BLaER1 treated with 17β-estradiol and CSF1 and Interleukin-3, amounts not matched to agents 10 nM and 100 nM (cell line): Measurements from ENCODE around the gene GALNT15.
A peak's percentile ranks its signal among the peaks of the same experiment; 100 is the strongest.

Source experiments
- H3K27ac ChIP-seq, 11 experiments: shearing (Covaris generic); formaldehyde crosslinking; 2 replicates each; pipeline ENCODE4 v1.8.1; 2022
- H3K27me3 ChIP-seq, 11 experiments: shearing (Covaris generic); formaldehyde crosslinking; 2 replicates each; pipeline ENCODE4 v1.8.1; 2022
- H3K36me3 ChIP-seq, 11 experiments: shearing (Covaris generic); formaldehyde crosslinking; 2 replicates each; pipeline ENCODE4 v1.8.1; 2022
- H3K4me1 ChIP-seq, 10 experiments: shearing (Covaris generic); formaldehyde crosslinking; 2 replicates each; pipeline ENCODE4 v1.8.1; 2022
- H3K4me2 ChIP-seq, 11 experiments: shearing (Covaris generic); formaldehyde crosslinking; 2 replicates each; pipeline ENCODE4 v1.8.1; 2022
- H3K4me3 ChIP-seq, 10 experiments: shearing (Covaris generic); formaldehyde crosslinking; 2 replicates each; pipeline ENCODE4 v1.8.1; 2022
- H3K9ac ChIP-seq, 11 experiments: shearing (Covaris generic); formaldehyde crosslinking; 2 replicates each; pipeline ENCODE4 v1.8.1; 2022
- H3K9me3 ChIP-seq, 11 experiments: shearing (Covaris generic); formaldehyde crosslinking; replicated peaks in 1 of 11; 2 replicates each; pipeline ENCODE4 v1.8.1; 2022
- H4K20me1 ChIP-seq, 11 experiments: shearing (Covaris generic); formaldehyde crosslinking; 2 replicates each; pipeline ENCODE4 v1.8.1; 2022
- Cebpa-rat ChIP-seq, 11 experiments: shearing (Covaris generic); IDR thresholded peaks; 2 replicates each; pipeline ENCODE4 v1.8.1; 2022

GALNT15 gene

DNA sequence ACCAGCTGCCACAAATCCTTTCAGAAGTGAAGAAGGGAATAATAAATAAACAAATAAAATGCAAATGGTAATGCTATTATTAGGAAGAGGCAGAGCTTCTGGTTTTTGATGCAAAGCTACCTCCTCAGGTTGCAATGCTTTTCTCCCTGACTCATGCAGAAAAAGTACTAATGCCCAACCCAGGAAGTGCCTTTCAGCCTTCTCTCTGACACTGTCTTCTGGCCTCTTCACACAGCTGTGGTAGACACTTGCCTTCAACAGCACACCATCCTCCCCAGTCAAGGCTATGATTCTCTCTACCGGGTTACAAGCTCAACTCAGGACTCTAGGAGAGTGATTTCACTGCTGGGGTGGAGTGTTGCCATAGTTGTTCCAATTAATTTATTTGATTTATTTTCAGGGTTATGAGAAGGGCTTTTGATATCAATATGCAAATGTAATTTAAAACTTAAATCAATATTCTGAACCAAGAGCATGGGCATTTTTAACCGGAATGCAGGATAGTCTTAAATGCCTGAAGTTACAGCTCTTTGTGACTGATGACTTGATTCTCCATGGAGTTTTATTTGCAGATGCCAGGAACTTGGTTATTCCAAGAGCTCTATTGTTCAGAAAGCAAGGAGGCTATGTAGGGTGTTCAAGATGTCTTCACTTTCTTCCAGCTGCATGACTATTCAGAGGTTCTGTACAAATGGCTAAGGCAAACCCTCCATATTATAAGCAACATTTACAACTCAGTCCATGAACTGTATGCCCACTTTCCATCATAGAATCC lies 27.1 kb upstream of the GALNT15 start:
- TF ChIP-seq Cebpa-rat (IDR thresholded peaks at IDR 0.05), result no peak
- H3K27ac ChIP-seq, result no peak overlapping the region
- no peaks in the 10 kb centered on the region for H3K36me3 ChIP-seq
- H3K4me3 ChIP-seq, result no peak overlapping the region
- no peaks in the 10 kb centered on the region for H3K27me3 ChIP-seq
- H3K9ac ChIP-seq, result no peak overlapping the region
- H3K4me1 ChIP-seq, result peaks cover 0 to 20% (median 0%) of the 10 kb centered on the region in 10 experiments; a peak in 1 of 20 replicates
- H3K9me3 ChIP-seq, result peaks cover 39 to 61% (median 49%) of the 10 kb centered on the region in 11 experiments
- H3K4me2 ChIP-seq, result no peak overlapping the region
- H4K20me1 ChIP-seq, result no peaks in the 10 kb centered on the region

DNA sequence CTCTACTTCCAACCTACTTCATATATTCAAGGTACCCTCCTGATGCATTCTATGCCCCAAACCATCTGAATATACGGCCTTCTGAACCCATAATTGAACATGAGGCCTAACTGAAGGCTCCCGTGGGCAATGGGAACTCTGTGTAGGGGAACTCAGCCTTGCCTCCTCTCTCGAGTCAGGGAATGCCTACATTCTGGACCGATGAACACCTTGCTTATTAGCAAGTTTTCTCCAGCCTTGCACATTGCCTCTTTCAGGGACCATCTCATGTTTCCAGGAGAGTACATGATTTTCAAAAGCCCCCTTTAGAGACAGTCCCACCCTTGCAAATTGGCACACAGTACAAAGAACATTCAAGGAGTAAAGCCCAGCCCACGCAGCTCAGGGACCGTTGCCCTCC lies 26.3 kb upstream of the GALNT15 start:
- Histone ChIP-seq H4K20me1 (no peaks in the 10 kb centered on the region), H3K4me3 (no peak overlapping the region), H3K36me3 (no peaks in the 10 kb centered on the region), H3K9ac (no peak overlapping the region), H3K4me2 (no peak overlapping the region), H3K27ac (no peak overlapping the region), H3K27me3 (no peaks in the 10 kb centered on the region), H3K4me1 (peaks cover 0 to 20% (median 0%) of the 10 kb centered on the region in 10 experiments; a peak in 1 of 20 replicates), H3K9me3 (peaks cover 39 to 61% (median 50%) of the 10 kb centered on the region in 11 experiments)
- no peak for TF ChIP-seq Cebpa-rat (IDR thresholded peaks at IDR 0.05)

DNA sequence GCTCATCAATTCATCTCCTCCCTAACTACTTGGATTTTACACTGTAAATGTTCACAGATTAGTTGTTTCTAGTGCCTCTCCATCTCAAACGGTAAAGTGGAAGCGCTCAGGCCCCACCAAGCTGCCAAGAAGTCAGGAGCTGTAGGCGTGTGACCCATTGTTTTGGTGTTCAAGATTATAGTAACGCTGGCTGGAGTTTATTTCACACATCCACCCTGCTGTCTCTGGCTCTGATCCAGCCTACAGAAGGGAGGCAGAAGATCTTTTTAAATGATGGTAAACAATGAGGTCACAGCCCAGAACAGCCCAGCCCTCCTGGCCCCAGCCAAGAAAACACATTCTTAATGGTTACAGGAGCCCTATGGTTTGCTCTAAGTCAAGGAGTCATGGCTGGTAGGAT lies 25.7 kb upstream of the GALNT15 start:
- Histone ChIP-seq H3K36me3 (no peaks in the 10 kb centered on the region), H3K4me2 (no peak overlapping the region)
- TF ChIP-seq Cebpa-rat (IDR thresholded peaks at IDR 0.05), result no peak

DNA sequence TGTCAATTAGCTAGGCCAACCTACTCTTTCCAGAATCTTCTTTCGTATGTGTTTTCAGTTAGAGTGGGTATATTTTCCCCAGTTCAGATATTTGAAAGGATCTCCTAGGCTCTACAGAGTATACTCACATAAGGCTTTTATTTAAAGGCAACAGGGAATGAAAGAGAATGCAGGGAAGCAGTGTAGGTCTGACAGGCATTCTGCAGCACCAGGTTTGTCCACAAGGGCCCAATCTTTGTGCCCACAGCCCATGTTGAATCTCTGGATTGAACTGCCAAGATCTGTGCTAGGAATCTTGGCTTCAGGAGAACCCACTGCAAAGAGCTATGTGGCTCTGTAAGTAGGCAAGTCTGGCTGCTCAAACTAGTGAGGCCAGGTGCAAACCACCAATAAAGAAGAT lies 24.2 kb upstream of the GALNT15 start:
- Histone ChIP-seq H3K9ac (no peak overlapping the region), H3K27me3 (no peaks in the 10 kb centered on the region), H3K4me2 (peak overlapping the region in 2 of 11 experiments; percentile 27 to 42; a peak in 1 of 22 replicates), H4K20me1 (no peaks in the 10 kb centered on the region), H3K36me3 (no peaks in the 10 kb centered on the region), H3K9me3 (peaks cover 26 to 53% (median 41%) of the 10 kb centered on the region in 11 experiments), H3K4me1 (peaks cover 0 to 20% (median 0%) of the 10 kb centered on the region in 10 experiments; a peak in 1 of 20 replicates), H3K27ac (peak overlapping the region in 3 of 11 experiments; percentile 20 to 38 (median 29); a peak in 3 of 22 replicates), H3K4me3 (no peak overlapping the region)
- no peak for TF ChIP-seq Cebpa-rat (IDR thresholded peaks at IDR 0.05)

More for the DNA sequence above, 25.7 kb upstream of the GALNT15 start:
- H3K9me3 ChIP-seq, result peaks cover 37 to 59% (median 51%) of the 10 kb centered on the region in 11 experiments
- H3K4me1 ChIP-seq, result peaks cover 0 to 20% (median 0%) of the 10 kb centered on the region in 10 experiments; a peak in 1 of 20 replicates
- H3K27me3 ChIP-seq, result no peaks in the 10 kb centered on the region
- no peak overlapping the region for H3K27ac ChIP-seq
- H4K20me1 ChIP-seq, result no peaks in the 10 kb centered on the region
- no peak overlapping the region for H3K4me3 ChIP-seq
- H3K9ac ChIP-seq, result no peak overlapping the region

DNA sequence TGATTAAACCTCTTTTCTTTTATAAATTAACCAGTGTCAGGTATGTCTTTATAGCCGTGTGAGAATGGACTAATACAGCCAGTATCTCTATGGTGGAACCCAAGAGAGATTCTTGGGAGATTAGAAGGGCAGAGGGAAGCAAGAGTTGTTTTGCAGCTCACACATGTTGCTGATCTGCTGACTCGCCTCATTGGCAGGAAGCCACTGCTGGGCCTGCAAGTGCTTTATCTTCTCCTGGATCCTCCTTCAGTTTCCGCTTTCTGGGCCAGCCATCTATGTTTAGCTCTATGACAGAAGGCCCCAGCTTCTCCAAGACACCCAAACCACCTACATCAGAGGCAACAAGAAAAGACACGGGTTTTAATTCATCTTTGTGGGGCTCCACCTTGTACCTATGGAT lies 23.4 kb upstream of the GALNT15 start:
- Histone ChIP-seq H3K27ac (peak overlapping the region in 3 of 11 experiments; percentile 20 to 38 (median 29); a peak in 3 of 22 replicates), H3K27me3 (no peaks in the 10 kb centered on the region), H3K9ac (no peak overlapping the region), H3K4me1 (peaks cover 0 to 20% (median 0%) of the 10 kb centered on the region in 10 experiments; a peak in 1 of 20 replicates), H4K20me1 (no peaks in the 10 kb centered on the region), H3K36me3 (no peaks in the 10 kb centered on the region), H3K4me3 (no peak overlapping the region), H3K4me2 (peak overlapping the region in 3 of 11 experiments; percentile 27 to 42 (median 35); a peak in 3 of 22 replicates), H3K9me3 (peaks cover 26 to 53% (median 41%) of the 10 kb centered on the region in 11 experiments)
- no peak for TF ChIP-seq Cebpa-rat (IDR thresholded peaks at IDR 0.05)

DNA sequence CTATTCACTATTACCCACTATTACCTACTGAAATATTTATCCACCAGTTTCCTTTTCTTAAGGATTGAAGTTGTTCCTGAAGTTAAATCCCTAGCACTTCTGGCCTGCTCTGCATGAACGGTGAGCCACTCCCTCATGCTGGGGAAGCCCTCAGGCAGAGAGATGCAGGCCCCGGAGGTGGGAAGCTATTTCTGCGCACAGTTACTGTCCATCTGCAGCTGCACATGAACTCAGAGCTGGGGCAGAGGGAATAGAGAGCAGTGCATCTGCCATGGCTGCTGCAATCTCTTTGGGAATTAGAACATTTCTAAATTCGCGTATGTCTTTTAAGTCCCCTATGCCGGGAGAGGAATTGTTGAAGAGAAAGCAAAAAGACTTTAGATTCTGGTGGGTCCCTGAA lies 6.3 kb upstream of the GALNT15 start:
- no peaks in the 10 kb centered on the region; a peak in 1 of 22 replicates for H3K36me3 ChIP-seq
- TF ChIP-seq Cebpa-rat (IDR thresholded peaks at IDR 0.05), result no peak
- no peaks in the 10 kb centered on the region for H3K4me1 ChIP-seq
- no peak overlapping the region for H3K27ac ChIP-seq
- no peak overlapping the region for H3K4me2 ChIP-seq
- no peak overlapping the region for H3K9ac ChIP-seq
- peaks cover 14 to 30% (median 22%) of the 10 kb centered on the region in 11 experiments for H3K9me3 ChIP-seq
- no peaks in the 10 kb centered on the region for H4K20me1 ChIP-seq
- H3K27me3 ChIP-seq, result no peaks in the 10 kb centered on the region
- no peak overlapping the region for H3K4me3 ChIP-seq

DNA sequence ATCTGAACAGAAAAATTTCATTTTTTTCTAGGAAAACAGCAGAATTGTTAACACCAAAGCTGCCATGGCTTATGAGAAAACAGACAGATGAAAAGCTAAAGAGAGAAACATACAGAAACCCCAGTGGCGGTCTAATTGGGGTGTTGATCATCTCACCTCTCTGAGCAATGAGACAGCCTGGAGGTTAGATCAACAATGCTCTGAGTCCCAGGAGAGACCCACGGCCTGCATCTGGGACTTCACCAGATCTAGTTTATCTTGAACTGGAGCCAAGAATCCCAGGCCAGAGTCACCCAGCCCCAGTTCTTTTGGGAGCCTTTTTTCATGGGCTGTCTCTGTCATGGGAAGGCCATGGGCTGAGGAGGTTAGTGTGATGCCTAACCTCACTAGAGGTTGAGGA lies 3.5 kb upstream of the GALNT15 start:
- Histone ChIP-seq H4K20me1 (0 out of 22 replicates have a peak, but pooled peaks cover 0 to 9% (median 0%) of the 10 kb centered on the region in 11 experiments), H3K4me3 (no peak overlapping the region), H3K36me3 (no peaks in the 10 kb centered on the region; a peak in 1 of 22 replicates), H3K9ac (no peak overlapping the region), H3K27me3 (no peaks in the 10 kb centered on the region), H3K4me1 (peaks cover 0 to 10% (median 0%) of the 10 kb centered on the region in 10 experiments; a peak in 3 of 20 replicates), H3K27ac (no peak overlapping the region), H3K9me3 (peaks cover 14 to 25% (median 20%) of the 10 kb centered on the region in 11 experiments), H3K4me2 (no peak overlapping the region)
- no peak for TF ChIP-seq Cebpa-rat (IDR thresholded peaks at IDR 0.05)

DNA sequence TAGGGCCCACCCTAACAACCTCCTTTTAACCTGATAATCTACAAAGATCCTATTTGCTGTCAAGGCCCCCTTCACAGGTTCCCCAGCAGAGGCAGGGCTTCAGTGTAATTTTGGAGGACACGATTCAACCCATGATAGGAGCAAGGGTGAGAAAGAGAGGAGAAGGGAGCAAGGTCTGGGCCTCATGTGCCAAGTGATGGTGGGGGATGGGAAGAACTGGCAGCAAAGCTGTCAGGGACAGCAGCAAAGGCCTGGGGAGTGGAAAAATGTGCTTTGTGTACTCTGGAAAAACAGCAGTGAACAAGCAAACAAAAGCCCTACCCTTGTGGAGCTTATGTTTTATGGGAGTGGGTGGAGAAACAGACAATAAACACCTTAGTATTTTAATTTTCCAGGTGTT lies 2.7 kb upstream of the GALNT15 start:
- H3K36me3 ChIP-seq, result no peaks in the 10 kb centered on the region; a peak in 1 of 22 replicates
- H3K4me2 ChIP-seq, result no peak overlapping the region
- peaks cover 14 to 25% (median 20%) of the 10 kb centered on the region in 11 experiments for H3K9me3 ChIP-seq
- H3K4me3 ChIP-seq, result no peak overlapping the region
- no peak overlapping the region for H3K27ac ChIP-seq
- H3K4me1 ChIP-seq, result peaks cover 0 to 10% (median 0%) of the 10 kb centered on the region in 10 experiments; a peak in 3 of 20 replicates
- no peak overlapping the region for H3K9ac ChIP-seq
- 0 out of 22 replicates have a peak, but pooled peaks cover 0 to 9% (median 0%) of the 10 kb centered on the region in 11 experiments for H4K20me1 ChIP-seq
- H3K27me3 ChIP-seq, result no peaks in the 10 kb centered on the region
- TF ChIP-seq Cebpa-rat (IDR thresholded peaks at IDR 0.05), result no peak

DNA sequence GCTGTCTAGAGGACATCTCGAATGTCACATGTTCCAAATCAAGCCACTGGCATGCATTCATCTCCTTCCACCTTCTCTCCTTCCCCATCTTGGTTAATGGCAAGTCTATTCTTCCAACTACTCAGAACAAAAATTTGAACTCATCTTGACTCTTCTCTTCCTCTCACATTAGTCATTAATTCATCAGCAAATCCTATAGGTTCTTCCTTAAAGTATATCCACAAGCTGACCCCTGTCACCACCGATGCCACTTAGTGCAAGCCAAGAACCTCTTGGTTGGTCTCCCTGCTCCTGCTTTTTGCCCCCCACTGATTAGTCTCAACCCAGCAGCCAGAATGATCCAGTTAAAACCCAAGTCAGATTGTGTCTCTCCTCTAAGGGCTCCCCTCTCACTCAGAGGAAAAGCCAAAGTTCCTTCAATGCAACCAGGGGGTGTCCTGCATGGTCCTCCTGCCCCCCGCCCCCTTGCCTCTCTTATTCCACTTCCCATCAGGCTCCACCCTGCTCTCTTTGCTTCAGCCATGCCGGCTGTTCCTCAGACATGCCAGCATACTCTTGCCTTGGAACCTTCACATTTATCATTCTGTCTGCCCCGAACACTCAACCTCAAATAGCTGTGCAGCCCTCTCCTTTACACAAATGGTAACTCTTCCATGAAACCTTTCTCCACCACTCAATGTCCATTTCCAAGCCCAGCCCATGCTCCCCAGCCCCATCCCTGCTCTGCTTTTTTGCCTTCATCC lies 1.0 kb upstream of the GALNT15 start:
- no peak overlapping the region for H3K4me3 ChIP-seq
- no peak overlapping the region for H3K9ac ChIP-seq
- H3K4me1 ChIP-seq, result peaks cover 0 to 10% (median 0%) of the 10 kb centered on the region in 10 experiments; a peak in 6 of 20 replicates
- no peak for TF ChIP-seq Cebpa-rat (IDR thresholded peaks at IDR 0.05)
- H3K36me3 ChIP-seq, result no peaks in the 10 kb centered on the region; a peak in 1 of 22 replicates
- 0 out of 22 replicates have a peak, but pooled peaks cover 0 to 9% (median 0%) of the 10 kb centered on the region in 11 experiments for H4K20me1 ChIP-seq
- H3K9me3 ChIP-seq, result peaks cover 14 to 23% (median 20%) of the 10 kb centered on the region in 11 experiments
- H3K27ac ChIP-seq, result no peak overlapping the region
- H3K4me2 ChIP-seq, result no peak overlapping the region
- H3K27me3 ChIP-seq, result no peaks in the 10 kb centered on the region
